Measurements from ENCODE around the gene SLC10A4. TPM values are rescaled to one million over a fixed set of nuclear protein-coding genes. Genes with fewer than 3 reads are reported as not detected.
A peak's percentile ranks its signal among the peaks of the same experiment; 100 is the strongest.
"Not testable (repeated sequence)": the region's sequence is repeated elsewhere in the genome, so short reads cannot be mapped to it uniquely, and the experiment has no call there.

Gene SLC10A4, protein sequence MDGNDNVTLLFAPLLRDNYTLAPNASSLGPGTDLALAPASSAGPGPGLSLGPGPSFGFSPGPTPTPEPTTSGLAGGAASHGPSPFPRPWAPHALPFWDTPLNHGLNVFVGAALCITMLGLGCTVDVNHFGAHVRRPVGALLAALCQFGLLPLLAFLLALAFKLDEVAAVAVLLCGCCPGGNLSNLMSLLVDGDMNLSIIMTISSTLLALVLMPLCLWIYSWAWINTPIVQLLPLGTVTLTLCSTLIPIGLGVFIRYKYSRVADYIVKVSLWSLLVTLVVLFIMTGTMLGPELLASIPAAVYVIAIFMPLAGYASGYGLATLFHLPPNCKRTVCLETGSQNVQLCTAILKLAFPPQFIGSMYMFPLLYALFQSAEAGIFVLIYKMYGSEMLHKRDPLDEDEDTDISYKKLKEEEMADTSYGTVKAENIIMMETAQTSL
- 0.36 TPM in 1 of 2 replicates, not detected in the other for total RNA-seq

DNA sequence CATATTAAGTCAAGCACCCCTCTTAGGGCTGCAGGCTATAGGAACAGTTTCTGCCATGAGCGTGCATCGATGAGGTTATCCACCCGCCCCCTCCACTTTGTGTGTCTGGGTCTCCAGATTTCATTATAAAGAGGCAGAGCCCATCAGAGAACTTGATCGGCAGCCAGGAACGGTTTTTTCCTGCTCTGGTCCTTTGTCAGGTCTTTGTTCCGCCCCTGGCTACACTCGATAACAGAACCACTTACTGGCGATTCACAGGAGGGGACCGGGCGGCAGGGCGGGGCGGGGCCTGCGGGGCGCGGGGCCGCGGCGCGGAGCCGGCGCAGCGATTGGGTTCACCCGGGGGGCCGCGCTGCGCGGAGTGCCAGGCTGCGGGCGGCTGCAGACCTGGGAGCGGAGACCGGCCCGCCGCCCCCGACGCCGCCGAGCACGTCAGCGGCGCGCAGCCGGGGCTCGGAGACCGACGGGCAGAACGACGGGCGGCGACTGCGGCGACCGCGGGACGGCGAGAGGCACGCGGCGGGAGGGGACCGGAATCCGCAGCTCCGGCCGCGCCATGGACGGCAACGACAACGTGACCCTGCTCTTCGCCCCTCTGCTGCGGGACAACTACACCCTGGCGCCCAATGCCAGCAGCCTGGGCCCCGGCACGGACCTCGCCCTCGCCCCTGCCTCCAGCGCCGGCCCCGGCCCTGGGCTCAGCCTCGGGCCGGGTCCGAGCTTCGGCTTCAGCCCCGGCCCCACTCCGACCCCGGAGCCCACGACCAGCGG, at the start of gene SLC10A4:
SLC10A4 (plus strand) TSS at position 338 of the 771 bp plus-strand sequence; CDS start at position 557, 219 bp downstream.
- no peak within 1 kb of the TSS for H3K4me3 ChIP-seq (ENCODE audit: low read depth, low read length)
- no peak for DNase-seq (ENCODE audit: low read depth)
- TF ChIP-seq, protein P1, sequence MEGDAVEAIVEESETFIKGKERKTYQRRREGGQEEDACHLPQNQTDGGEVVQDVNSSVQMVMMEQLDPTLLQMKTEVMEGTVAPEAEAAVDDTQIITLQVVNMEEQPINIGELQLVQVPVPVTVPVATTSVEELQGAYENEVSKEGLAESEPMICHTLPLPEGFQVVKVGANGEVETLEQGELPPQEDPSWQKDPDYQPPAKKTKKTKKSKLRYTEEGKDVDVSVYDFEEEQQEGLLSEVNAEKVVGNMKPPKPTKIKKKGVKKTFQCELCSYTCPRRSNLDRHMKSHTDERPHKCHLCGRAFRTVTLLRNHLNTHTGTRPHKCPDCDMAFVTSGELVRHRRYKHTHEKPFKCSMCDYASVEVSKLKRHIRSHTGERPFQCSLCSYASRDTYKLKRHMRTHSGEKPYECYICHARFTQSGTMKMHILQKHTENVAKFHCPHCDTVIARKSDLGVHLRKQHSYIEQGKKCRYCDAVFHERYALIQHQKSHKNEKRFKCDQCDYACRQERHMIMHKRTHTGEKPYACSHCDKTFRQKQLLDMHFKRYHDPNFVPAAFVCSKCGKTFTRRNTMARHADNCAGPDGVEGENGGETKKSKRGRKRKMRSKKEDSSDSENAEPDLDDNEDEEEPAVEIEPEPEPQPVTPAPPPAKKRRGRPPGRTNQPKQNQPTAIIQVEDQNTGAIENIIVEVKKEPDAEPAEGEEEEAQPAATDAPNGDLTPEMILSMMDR (conservative IDR thresholded peaks at IDR 0.05; ENCODE audit: low read depth, low read length): no peak

- H3K4me3 ChIP-seq (ENCODE audit: low read depth, low read length): no peak overlapping the region
- no peak for DNase-seq (ENCODE audit: low read depth)
- TF ChIP-seq, protein P1 (conservative IDR thresholded peaks at IDR 0.05; ENCODE audit: low read depth, low read length): no peak
Measured at GRCh38 chr4:48436318-48436717, 46.8 kb upstream of the SLC10A4 start.

GRCh38 chr4:48439988-48440387, 43.2 kb upstream of the SLC10A4 start:
- no peak for DNase-seq (ENCODE audit: low read depth)
- TF ChIP-seq, protein P1 (conservative IDR thresholded peaks at IDR 0.05; ENCODE audit: low read depth, low read length): no peak
- no peak overlapping the region for H3K4me3 ChIP-seq (ENCODE audit: low read depth, low read length)

GRCh38 chr4:48440914-48441313, 42.2 kb upstream of the SLC10A4 start:
- DNase-seq (ENCODE audit: low read depth); H3K4me3 ChIP-seq (ENCODE audit: low read depth, low read length): not testable (repeated sequence)

DNA sequence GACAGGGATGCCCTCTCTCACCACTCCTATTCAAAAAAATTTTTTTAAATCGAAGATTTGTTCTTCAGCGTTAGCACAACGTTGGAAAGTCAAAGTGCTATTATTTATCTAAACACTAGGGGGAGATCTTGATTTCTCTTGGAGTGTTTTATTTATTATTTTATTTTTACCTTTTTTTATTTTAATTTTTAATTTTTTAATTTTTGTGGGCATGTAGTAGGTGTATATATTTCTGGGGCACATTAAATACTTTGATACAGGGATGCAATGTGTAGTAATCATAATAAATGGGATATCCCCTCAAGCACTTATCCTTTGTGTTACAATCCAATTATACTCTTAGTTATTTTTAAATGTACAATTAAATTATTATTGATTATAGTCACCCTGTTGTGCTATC, 37.4 kb upstream of the SLC10A4 start:
- no peak overlapping the region for H3K4me3 ChIP-seq (ENCODE audit: low read depth, low read length)
- TF ChIP-seq, protein P1 (conservative IDR thresholded peaks at IDR 0.05; ENCODE audit: low read depth, low read length): peak; percentile 46
- no peak for DNase-seq (ENCODE audit: low read depth)

GRCh38 chr4:48446642-48447041, 36.5 kb upstream of the SLC10A4 start:
- no peak for DNase-seq (ENCODE audit: low read depth)
- TF ChIP-seq, protein P1 (conservative IDR thresholded peaks at IDR 0.05; ENCODE audit: low read depth, low read length): no peak
- H3K4me3 ChIP-seq (ENCODE audit: low read depth, low read length): no peak overlapping the region

- no peak overlapping the region for H3K4me3 ChIP-seq (ENCODE audit: low read depth, low read length)
- TF ChIP-seq, protein P1 (conservative IDR thresholded peaks at IDR 0.05; ENCODE audit: low read depth, low read length): no peak
- no peak for DNase-seq (ENCODE audit: low read depth)
Measured at GRCh38 chr4:48449151-48449550, 34.0 kb upstream of the SLC10A4 start.

All from epithelial cell of proximal tubule (primary cell).